H1 (cell line): Measurements from ENCODE around the gene SLFN12. TPM values are rescaled to one million over a fixed set of nuclear protein-coding genes. Genes with fewer than 3 reads are reported as not detected.

ENCODE experiments used
- ATF3 ChIP-seq: IDR thresholded peaks from 2 replicates; pipeline ENCODE4 v1.6.1; 2011; ENCODE audit warnings: low read depth, mild to moderate bottlenecking, low read length; ENCODE audit not compliant: insufficient read depth
- CHD7 ChIP-seq: fragments of 300-600 bp; sonication (generic); IDR thresholded peaks from 2 replicates; pipeline ENCODE4 v1.7.1; 2012; ENCODE audit warnings: low read length, moderate library complexity, mild to moderate bottlenecking, inconsistent platforms; ENCODE audit not compliant: insufficient replicate concordance
- JUN ChIP-seq: IDR thresholded peaks from 2 replicates; pipeline ENCODE4 v1.6.1; 2011; ENCODE audit warnings: low read depth, mild to moderate bottlenecking, improper control_type of control experiment, low read length
- PHF8 ChIP-seq: fragments of 200-600 bp; sonication (generic); conservative IDR thresholded peaks from 2 replicates; pipeline ENCODE4 v1.7.1; 2012; ENCODE audit warnings: low read depth, mild to moderate bottlenecking, inconsistent platforms, low read length, moderate library complexity
- TAF7 ChIP-seq: optimal IDR thresholded peaks from 2 replicates; pipeline ENCODE3; 2011; ENCODE audit warnings: low read depth, mild to moderate bottlenecking, inconsistent platforms, low read length, moderate library complexity, borderline replicate concordance
- TEAD4 ChIP-seq: IDR thresholded peaks from 2 replicates; pipeline ENCODE4 v1.6.1; 2012; ENCODE audit warnings: low read depth, low read length, inconsistent platforms, mixed read lengths
- USF2 ChIP-seq: IDR thresholded peaks from 2 replicates; pipeline ENCODE4 v1.6.1; 2011; ENCODE audit warnings: low read length, improper control_type of control experiment
- polyA plus RNA-seq, 7 experiments: library from polyadenylated mRNA; depleted of rRNA in 3 of 7; stranded (reverse) in 5 of 7; unstranded in 2 of 7; fragments of >200 nt in 5 of 7; fragments of 200-250 nt in 2 of 7; gene quantifications; 1 replicate in 5 of 7; 2 replicates in 1 of 7; 4 replicates in 1 of 7; pipeline versions ENCODE4 v1.2.1 to v1.2.3, GENCODE V29; 2011 to 2013; ENCODE audit warnings: missing spikeins in 2 of 7, mixed read lengths in 2 of 7
- total RNA-seq: library from RNA; stranded (reverse); fragmentation: NEBNext Ultra II Directional; extraction: Animal tissue kit (Norgen Biotek cat#: 25700); gene quantifications from 2 replicates; pipeline ENCODE4 v1.2.1, GENCODE V29; 2021

The SLFN12 gene
- total and polyA plus RNA-seq, 2 of the 8 experiments (the other 6 are each of a cell fraction or from before 2014, with no cell fraction given) = 1.6 to 10.7 TPM

- TF ChIP-seq TEAD4 (peak; percentile 97), ATF3 (peak; percentile 73), JUN (peak; percentile 98), TAF7 (no peak), PHF8 (0 out of 2 replicates have a peak, but pooled peaks have one; percentile 2), CHD7 (peak; percentile 90), USF2 (no peak)
Observed at GRCh38 chr17:35433075-35433894, 985 bp upstream of the SLFN12 start (continued).
